Measurements from ENCODE around the gene ALOX15.
A peak's percentile ranks its signal among the peaks of the same experiment; 100 is the strongest.
"Not testable (repeated sequence)": the region's sequence is repeated elsewhere in the genome, so short reads cannot be mapped to it uniquely, and the experiment has no call there.

ALOX15 gene

DNA sequence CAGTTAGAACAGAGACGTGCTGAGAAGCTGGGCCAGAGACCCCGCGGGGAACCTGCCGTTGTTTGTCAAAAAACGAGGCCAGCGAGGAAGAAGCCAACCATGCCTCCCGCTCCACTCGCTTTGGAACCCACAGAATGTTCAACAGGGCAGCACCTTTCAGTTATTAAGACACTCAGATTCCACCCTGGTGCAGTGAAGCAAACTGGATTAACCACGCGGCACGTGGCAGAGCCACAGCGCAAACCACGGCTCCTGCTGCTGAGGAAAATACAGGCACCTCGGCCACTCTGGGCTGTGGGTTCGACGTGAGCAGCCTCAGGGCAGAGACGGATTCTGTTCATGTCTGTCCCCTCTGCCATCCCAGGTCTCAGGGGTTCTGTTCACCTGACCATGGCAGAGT is 24.4 kb downstream of the ALOX15 start:
- DNase-seq (ENCODE audit: low spot score), result no peak

DNA sequence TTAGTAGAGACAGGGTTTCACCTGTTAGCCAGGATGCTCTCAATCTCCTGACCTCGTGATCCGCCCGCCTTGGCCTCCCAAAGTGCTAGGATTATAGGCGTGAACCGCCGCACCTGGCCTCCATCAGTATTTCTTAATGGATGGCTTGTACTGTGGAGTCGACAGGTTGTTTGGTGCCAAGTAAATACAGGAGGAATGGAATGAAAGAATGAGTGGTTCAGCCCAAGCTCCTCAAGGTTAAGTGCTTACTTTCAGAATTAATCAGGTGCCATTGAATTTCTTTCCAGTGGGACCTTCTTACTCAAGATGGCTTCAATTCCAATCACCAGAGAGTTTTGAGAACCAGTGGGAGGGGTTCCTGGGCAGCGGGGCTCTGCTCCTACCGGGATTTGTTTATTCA is 25.0 kb downstream of the ALOX15 start:
- no peak for DNase-seq (ENCODE audit: low spot score)

DNA sequence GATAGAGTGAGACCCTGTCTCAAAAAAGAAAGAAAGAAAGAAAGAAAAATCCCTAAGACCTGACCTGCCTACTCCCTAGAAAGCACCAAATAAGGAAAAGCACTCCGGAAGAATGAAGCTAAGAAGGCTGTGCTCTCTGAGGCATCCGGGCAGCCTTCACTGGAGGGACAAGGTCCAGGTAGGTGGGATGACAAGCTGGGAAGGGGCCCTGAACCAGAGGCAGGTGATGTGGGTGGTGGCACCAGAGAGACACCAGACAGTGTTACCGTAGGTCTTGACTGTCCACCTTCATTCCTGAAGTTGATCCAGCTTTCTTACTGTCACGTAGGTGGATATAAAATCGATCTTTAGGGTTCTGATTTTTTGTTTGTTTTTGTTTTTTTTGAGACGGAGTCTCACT is 30.8 kb downstream of the ALOX15 start:
- DNase-seq (ENCODE audit: low spot score), result no peak

DNA sequence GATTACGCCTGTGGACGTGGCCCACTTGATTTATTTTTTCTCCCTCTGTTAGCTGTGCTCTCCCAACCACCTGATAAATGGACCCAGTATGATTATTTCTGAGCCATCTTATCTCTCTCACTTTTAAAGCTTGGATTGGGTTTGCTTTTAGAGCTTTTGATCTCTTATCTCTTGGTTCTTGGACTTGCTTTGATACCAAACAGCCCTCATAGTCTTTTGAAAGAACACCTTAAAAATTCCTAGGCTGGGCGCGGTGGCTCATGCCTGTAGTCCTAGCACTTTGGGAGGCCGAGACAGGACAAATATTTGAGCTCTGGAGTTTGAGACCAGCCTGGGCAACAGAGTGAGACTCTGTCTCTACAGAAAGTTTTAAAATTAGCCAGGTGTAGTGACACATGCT is 31.3 kb downstream of the ALOX15 start:
- no peak for DNase-seq (ENCODE audit: low spot score)

DNA sequence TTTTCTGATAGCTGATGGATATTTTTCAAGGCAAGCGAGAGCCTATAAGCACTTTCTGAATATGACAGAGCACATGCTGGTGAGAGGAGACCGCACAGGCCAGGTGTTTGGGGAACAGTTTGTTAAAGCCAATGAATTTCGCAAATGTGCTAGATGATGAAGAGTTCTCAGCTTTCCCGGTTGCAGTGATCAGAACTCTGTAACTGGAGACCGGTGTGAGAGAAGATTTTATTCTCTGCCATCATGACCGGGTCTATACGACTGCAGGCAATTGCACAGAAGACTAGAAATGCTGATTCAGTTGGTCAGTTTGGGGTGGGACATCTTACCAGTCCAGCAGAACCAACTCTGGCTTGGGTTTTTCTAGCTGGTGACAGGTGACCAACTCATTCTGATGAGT is 31.7 kb downstream of the ALOX15 start:
- no peak for DNase-seq (ENCODE audit: low spot score)

DNA sequence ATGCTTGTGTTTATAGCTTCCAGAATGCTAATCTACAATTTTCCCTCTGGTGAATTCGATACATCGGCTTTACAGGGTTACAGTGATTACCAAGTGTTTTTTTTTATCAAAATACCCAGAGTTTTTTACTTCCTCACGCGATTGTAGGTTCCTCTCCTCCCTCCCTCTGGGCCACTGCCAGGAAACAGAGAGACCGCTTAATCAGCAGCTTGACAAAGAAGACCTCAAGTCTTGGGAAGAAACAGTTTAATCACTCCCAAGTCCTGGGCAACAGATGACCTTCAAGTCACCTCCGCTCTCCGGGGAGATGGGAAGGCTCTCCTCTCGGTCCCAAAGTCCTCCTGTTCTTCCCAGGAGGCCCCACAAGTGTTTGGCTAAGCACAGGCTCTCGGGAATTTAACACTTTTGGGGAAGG is 33.7 kb downstream of the ALOX15 start:
- DNase-seq (ENCODE audit: low spot score), result no peak

DNA sequence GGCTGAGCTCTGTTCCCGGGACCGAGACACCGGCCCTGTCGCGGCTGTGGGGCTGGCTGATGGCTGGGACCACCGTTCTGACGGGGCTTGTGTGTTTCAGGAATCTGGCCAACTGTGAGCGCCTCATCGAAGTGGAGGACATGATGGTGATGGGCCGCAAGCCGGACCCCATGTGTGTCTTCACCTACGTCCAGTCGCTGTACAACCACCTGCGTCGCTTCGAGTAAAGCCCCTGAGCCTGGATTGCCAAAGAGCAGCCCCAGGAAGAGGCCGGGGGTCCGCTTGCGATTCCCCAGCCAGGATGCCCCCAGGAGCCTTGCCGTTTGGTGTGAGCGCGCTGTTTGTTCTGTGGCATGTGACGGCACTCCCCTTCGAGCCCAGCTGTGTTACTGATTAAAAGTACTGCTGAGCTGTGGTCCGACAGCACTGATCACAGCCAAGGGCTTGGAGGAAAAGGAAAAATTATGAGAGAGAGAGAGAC is 34.2 kb downstream of the ALOX15 start:
- DNase-seq (ENCODE audit: low spot score), result no peak

DNA sequence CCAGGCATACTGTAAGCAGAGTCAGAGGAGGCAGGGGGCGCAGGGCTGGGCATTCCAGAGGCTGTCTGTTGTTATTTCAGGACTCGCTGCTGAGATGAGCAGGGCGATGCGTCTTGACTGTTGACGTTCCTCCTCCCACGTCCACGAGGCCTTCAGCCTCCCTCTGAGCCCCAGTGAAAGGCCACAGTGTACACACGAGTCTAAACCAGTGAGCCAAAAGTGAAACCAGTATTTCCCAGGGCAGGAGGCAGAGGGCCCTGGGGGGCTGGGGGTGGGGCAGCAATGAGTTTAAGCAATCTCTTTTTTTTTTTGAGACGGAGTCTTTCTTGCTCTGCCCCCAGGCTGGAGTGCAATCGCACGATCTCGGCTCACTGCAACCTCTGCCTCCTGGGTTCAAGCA is 35.7 kb downstream of the ALOX15 start:
- no peak for DNase-seq (ENCODE audit: low spot score)

DNA sequence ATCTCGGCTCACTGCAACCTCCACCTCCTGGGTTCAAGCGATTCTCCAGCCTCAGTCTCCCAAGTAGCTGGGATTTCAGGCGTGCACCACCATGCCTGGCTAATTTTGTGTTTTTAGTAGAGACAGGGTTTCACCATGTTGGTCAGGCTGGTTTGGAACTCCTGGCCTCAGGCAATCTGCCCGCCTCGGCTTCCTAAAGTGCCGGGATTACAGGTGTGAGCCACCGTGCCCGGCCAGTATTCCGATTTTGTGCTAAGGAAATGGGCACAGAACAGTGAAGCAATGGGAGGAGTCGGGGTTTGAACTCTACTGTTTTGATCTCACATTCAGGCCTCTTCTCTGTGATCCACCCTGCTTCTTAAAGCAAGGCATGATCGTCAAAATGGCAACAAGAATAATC is 36.7 kb downstream of the ALOX15 start:
- DNase-seq (ENCODE audit: low spot score), result not testable (repeated sequence)

DNA sequence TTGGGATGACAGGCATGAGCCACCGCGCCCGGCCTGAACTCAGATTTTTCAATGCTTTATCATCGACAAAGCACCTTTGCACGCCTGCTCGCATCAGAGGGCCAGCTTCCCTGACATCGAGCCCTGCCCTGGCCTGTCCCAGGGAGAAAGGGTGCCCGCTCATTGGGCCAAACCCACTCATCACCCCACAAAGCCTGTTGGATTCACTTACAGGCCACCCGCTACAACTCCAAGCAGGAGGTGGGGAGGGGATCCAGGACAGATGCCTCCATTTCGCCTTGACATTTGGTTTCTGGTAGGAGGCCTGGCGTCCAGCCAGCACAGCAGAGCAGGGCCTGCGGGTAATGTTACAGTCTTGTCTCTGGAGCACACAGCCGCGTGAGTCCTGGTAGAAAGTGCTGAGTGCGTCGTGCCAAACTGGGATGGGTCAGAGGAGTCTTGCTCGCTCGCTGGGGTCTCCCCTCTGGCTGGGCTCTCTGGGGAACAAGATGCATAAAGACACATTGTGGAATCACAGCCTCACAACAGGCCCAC is 37.3 kb downstream of the ALOX15 start:
- DNase-seq (ENCODE audit: low spot score), result no peak

DNA sequence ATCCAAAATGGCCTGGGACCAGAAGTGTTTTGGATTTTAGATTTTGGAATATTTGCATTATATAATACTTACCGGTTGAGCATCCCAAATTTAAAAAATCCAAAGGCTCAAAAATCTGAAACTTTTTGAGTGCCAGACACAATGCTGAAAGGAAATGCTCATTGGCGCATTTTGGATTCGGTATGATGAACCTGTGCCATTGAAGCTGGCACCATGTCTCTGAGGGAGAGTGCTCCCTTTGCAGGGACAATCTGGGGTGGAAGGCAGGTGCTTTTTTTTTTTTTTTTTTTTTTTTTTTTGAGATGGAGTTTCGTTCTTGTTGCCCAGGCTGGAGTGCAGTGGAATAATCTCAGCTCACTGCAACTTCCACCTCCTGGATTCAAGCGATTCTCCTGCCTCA is 39.4 kb downstream of the ALOX15 start:
- no peak for DNase-seq (ENCODE audit: low spot score)

DNA sequence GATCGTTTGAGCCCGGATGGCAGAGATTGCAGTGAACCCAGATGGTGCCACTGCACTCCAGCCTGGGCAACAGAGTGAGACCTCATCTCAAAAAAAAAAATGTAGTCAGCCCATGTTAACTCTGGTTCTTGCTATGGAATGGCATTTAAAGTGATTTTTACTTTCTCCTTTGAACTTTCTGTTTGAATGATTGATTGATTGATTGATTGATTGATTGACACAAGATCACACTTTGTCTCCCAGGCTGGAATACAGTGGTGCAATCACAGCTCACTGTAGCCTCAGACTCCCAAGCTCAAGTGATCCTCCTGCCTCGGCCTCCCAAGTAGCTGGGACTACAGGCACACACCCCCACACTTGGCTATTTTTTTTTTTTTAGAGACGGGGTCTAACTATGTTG is 40.2 kb downstream of the ALOX15 start:
- no peak for DNase-seq (ENCODE audit: low spot score)

DNA sequence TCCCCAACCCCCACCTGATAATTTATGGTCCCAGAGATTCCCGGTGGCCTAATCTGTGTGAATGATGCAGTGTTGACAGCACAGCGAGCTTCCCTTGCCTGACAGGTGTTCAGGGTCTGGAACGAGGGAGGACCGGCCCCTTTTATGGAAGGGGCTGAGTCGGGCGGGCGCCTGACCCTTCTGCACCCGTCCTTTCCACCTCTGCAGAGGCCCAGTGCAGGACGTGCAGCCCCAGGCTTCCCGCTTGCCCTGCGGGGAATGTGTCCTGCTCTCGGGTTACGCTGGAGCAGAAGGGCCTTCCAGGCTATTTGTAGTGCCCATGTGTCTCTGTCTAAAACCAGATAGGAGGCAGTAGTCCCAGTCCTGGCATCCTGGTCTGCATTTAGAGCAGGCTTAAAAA is 40.9 kb downstream of the ALOX15 start:
- DNase-seq (ENCODE audit: low spot score), result no peak

DNA sequence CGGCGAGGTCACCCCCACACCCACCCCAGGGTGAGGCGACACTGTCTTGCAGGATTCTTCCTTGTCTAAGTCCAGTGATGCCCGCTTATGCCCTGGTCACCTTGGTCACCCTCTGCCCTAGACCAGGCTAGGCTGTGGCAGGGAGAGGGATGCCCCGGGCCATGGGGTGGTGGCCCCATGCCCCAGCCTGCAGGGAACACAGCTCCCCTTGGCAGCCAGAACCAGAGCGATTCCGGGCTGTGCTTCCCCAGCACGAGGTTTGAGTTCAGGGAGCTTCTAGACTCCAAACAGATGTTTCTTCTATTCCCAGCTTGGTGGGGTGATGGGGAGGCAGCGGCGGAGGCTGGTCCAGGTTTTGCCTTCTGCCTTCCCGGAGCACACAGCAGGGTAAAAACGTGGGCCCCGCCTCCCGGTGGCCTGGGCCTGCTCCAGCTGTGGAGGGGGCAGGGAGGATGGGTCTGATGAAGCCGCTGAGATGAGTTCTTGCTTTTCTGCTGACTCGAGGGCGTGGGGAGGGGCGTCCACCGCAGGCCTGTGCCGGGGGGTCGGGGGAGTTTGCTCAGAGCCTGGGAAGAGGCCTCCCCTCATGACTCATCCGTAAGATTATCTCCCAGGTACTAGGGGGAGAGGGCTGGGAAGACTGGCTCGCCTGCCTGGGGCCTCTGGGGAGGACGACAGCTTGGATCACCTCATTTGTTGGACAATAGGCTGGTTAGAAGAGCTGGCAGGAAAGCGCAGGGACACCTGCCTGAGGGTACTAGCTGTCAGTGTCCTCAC is 41.8 kb downstream of the ALOX15 start:
- DNase-seq (ENCODE audit: low spot score), result no peak

DNA sequence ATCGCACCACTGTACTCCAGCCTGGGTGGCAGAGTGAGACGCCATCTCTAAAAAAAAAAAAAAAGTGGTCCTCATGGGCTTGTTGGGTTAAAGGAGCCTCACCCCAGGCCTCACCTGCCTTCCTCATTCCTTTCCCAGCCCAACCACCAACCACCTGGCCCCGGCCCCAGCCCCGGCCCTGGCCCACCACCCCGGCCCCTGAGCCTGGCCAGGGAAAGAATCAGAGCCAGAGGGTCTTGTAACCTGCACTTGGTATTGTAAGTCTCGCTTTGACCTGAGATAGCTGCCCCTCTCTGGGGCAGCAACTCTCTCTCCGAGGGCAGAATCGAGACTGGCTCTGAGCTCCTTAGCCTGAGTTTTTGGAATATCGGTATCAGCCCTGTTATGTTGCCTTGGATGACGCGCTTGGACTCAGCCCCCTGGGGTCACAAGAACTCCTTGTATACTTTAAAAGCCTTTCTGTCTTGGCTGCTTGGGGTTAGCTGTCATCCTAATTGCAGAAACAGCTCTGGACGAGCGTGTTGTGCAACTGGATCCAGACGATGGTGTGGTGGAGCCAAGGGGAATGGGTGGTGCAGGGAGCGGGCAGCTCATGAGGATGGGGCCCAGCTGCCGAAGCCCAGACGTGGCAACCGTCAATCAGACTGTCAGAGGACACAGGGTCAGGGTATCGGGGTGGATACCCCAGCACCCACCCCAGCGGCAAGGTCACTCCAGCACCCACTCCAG is 42.5 kb downstream of the ALOX15 start:
- peak; percentile 66 for DNase-seq (ENCODE audit: low spot score)

DNA sequence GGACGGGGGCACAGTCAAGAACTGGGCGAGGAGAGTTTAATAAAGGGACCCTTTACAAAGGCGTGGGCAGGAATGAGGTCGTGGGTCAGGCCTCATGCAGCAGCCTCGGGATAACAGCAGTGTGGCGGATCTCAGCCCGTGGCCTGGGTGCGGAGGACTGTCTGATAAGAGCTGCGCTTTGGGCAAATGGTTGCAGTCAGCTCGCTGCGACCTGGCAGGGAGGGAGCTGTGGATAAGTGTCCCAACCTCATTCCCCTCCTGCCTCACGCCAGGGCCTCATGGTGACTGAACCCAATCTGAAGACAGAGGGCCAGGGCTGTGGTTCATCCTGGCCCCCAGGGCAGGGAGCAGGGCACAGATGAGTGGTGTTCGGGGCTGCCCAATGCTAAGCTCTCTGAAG is 43.5 kb downstream of the ALOX15 start:
- no peak for DNase-seq (ENCODE audit: low spot score)

DNA sequence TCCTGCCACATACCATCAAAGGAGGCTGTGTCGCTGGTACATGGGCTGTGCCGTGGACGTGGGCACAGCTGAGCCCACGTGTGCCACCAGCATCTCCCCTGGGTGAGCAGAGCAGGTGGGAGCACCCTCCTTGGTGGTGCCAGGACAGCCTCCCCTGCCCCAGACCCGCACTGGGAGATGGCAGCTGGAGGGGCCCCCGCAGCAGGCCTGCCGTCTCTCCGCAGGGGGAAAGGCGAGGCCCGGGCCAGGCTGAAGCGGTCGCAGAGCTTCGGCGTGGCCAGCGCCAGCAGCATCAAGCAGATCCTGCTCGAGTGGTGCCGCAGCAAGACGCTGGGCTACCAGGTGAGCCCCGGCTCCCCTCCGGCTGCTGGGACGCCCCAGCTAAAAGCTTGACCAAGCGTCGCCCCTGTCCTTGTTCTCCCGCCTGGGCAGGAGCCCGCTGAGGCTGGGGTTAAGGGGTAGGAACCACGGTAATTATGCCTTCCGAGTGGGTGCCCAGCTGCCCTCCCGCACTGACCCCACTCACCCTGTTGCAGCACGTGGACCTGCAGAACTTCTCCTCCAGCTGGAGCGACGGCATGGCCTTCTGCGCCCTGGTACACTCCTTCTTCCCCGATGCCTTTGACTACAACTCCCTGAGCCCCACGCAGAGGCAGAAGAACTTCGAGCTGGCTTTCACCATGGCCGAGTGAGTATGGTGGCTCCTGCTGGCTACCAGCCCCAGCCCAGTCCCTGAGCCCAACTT is 44.7 kb downstream of the ALOX15 start:
- DNase-seq (ENCODE audit: low spot score), result no peak

DNA sequence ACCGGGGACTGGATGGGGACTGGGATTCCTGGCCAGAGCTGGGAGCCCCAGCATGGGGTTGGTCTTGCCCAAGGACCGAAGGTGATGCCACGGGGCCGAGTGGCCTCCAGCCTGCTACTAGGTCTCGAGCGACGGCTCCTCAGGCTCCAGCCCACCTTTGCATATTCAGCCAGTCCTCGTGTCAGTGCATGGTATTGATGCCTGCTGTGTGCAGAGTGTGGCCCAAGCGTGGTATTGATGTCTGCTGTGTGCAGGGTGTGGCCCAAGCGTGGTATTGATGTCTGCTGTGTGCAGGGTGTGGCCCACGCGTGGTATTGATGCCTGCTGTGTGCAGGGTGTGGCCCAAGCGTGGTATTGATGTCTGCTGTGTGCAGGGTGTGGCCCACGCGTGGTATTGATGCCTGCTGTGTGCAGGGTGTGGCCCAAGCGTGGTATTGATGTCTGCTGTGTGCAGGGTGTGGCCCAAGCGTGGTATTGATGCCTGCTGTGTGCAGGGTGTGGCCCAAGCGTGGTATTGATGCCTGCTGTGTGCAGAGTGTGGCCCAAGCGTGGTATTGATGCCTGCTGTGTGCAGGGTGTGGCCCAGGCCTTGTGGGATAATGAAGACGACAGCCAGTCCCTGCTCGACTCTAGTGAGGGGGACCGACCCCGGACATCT is 45.7 kb downstream of the ALOX15 start:
- DNase-seq (ENCODE audit: low spot score), result not testable (repeated sequence)

DNA sequence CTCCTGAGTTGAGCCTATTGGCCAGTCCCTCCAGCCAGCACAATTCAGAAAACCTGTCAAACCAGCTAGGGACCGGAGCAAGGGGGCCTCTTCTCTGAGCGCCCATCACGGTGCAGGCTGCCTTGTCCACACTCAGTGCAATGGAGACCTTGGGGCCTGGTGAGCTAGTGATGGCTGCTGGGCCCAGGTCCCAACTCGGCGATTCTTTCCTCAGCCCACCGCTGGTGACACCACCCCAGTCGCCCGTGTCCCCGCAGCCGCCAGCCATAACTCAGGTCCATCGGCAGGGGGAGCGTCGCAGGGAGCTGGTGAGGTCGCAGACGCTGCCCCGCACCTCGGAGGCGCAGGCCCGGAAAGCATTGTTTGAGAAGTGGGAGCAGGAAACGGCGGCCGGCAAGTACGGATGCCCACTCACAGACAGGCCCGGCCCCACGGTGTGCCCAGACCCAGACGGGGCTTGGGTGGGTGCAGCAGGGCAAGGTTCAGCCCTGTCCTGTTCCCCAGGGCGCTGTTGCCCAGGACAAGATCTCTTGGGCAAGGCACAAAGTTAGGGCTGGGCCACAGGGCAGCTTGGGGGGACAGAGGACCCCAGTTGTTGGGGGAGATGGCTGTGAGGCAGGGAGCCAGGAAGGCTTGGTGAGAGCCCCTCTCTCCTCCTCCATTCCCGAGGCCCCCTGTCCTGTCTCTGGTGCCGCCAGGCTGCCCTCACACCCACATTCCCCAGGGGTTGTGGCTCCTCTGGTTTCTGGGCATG is 46.4 kb downstream of the ALOX15 start:
- DNase-seq (ENCODE audit: low spot score), result no peak

DNA sequence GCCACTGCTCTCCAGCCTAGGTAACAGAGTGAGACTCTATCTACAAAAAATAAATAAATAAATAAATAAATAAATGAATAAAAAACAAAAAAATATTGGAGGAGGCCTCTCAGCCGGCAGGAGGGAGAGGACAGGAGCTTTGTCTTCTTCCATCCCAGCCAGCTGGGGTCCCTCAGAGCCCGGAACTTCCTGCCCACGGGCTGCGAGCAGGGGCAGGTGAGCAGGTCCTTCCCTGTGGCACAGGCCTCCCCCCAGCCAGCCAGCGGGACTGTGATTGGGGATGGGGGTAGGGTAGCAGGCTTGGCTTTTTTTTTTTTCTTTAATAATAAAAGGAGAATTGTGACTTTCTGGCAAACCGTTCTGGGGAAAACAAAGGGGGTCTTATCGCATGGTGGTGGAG is 47.1 kb downstream of the ALOX15 start:
- no peak for DNase-seq (ENCODE audit: low spot score)

DNA sequence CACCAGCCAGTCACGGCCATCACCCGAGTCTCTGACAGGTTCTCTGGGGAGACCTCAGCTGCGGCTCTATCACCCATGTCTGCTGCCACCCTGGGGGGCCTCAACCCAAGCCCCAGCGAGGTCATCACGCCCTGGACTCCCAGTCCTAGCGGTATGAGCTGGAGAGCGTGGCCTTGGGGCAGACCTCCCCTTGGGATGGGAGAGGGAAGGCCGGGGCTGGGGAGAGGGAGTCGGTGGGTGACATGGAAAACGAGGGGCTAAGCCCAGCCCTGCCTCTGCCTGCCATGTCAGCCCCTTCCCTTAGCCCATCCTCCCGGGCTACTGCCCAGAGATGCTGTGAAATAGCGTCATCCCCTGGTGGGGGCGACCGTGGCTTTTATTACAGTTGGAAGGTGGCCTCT is 48.5 kb downstream of the ALOX15 start:
- DNase-seq (ENCODE audit: low spot score), result no peak

Measured in left forelimb (tissue), 1 donor.